Astrocyte of the spinal cord (primary cell): Measurements from ENCODE around the gene KIF26A.
"Not testable (repeated sequence)": the region's sequence is repeated elsewhere in the genome, so short reads cannot be mapped to it uniquely, and the experiment has no call there.

ENCODE experiments used
- DNase-seq: peaks from one replicate; pipeline ENCODE4 v3.0.0; 2011; ENCODE audit warnings: low read depth, low spot score
- H3K4me3 ChIP-seq: 2 replicates; pipeline ENCODE4 v1.5.1; 2011; ENCODE audit warnings: low read depth, mild to moderate bottlenecking, low read length, moderate library complexity
- in situ Hi-C: cut with HindIII; loops from 2 replicates; pipeline ENCODE4 v1.10.0; 2017; ENCODE audit warnings: low sequenced_read_pairs
- TF ChIP-seq, protein P1 (sequence below): IDR thresholded peaks from 2 replicates; pipeline ENCODE4 v1.5.1; 2012; ENCODE audit warnings: low read depth, mild to moderate bottlenecking, low read length, inconsistent platforms

Gene KIF26A

DNA sequence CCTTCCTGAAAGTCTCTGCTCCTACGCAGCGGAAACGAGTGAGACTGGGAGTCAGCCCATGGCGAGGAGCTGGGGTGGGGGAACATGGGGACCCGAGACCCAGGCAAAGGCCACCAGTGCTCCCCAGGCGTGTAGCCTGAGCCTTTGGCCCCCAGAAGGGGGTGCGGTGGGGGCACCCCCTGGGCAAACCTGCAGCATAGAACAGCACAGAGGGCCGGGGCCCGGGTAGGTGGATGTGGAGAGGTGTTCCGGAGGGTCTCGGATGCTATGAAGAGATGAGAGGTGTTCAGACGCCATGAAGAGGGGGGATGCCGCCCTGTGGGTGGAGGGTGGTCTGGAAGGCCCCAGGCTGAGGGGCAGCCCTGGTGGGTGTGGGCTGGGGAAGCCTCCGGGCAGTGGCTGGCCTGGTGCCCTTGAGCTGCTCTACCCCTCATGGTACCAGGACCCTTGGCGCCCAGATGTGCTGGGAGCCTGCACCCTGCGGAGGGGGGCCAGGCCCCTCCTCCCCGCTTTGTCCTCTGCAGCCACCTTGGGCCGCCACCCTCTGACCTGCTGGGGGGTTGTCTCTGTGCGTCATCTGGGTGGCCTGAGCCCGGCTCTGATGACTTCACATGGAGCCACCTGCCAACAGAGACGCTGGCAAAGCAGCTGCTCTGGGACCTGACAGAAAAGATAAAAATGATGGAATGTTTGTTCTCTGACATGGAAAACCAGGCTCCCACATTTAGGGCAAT lies 83.4 kb downstream of the KIF26A start:
- TF ChIP-seq, protein P1, sequence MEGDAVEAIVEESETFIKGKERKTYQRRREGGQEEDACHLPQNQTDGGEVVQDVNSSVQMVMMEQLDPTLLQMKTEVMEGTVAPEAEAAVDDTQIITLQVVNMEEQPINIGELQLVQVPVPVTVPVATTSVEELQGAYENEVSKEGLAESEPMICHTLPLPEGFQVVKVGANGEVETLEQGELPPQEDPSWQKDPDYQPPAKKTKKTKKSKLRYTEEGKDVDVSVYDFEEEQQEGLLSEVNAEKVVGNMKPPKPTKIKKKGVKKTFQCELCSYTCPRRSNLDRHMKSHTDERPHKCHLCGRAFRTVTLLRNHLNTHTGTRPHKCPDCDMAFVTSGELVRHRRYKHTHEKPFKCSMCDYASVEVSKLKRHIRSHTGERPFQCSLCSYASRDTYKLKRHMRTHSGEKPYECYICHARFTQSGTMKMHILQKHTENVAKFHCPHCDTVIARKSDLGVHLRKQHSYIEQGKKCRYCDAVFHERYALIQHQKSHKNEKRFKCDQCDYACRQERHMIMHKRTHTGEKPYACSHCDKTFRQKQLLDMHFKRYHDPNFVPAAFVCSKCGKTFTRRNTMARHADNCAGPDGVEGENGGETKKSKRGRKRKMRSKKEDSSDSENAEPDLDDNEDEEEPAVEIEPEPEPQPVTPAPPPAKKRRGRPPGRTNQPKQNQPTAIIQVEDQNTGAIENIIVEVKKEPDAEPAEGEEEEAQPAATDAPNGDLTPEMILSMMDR: no peak
- no peak overlapping the region for H3K4me3 ChIP-seq
- in situ Hi-C loops: no loop called here
- DNase-seq: no peak

- no peak for DNase-seq
- in situ Hi-C loops: no loop called here
- TF ChIP-seq, protein P1: no peak
- H3K4me3 ChIP-seq: no peak overlapping the region
These were observed 84.1 kb downstream of the KIF26A start for GRCh38 chr14:104222396-104223036.

GRCh38 chr14:104223101-104224041 lies 85.0 kb downstream of the KIF26A start:
- in situ Hi-C loops: no loop called here
- H3K4me3 ChIP-seq: no peak overlapping the region

GRCh38 chr14:104224131-104224505 lies 85.7 kb downstream of the KIF26A start:
- H3K4me3 ChIP-seq: no peak overlapping the region
- no peak for DNase-seq
- TF ChIP-seq, protein P1: no peak
- in situ Hi-C loops: no loop called here

More at GRCh38 chr14:104223101-104224041, 85.0 kb downstream of the KIF26A start:
- no peak for DNase-seq
- TF ChIP-seq, protein P1: no peak

GRCh38 chr14:104224506-104225277 lies 86.3 kb downstream of the KIF26A start:
- H3K4me3 ChIP-seq: no peak overlapping the region
- in situ Hi-C loops: no loop called here
- no peak for DNase-seq
- TF ChIP-seq, protein P1: peak; percentile 19

GRCh38 chr14:104225278-104226190 lies 87.1 kb downstream of the KIF26A start:
- H3K4me3 ChIP-seq, DNase-seq, in situ Hi-C loops: not testable (repeated sequence)
